Ovary (tissue), 9 donors: ENCODE results near the gene STAMBPL1. TPM values are rescaled to one million over a fixed set of nuclear protein-coding genes. Genes with fewer than 3 reads are reported as not detected.
A peak's percentile ranks its signal among the peaks of the same experiment; 100 is the strongest.

ENCODE experiments used
- DNase-seq, 5 donors: peaks; one replicate each; pipeline ENCODE4 v3.0.0-alpha.2; 2019 to 2020
- H3K27ac ChIP-seq, 2 donors: fragments of 200-600 bp; one replicate each; pipeline versions ENCODE4 v1.5.1 to v1.8.0; 2019 to 2022
- H3K27me3 ChIP-seq: fragments of 200-600 bp; one replicate; pipeline ENCODE4 v1.8.0; 2022
- H3K36me3 ChIP-seq: fragments of 200-600 bp; sonication (generic); one replicate; pipeline ENCODE4 v1.5.1; 2019
- H3K4me1 ChIP-seq: one replicate; pipeline ENCODE4 v1.8.1; 2013; ENCODE audit warnings: mild to moderate bottlenecking, moderate library complexity; ENCODE audit not compliant: insufficient read depth
- H3K4me3 ChIP-seq: fragments of 200-600 bp; sonication (generic); one replicate; pipeline ENCODE4 v1.5.1; 2017
- H3K9me3 ChIP-seq, 2 donors: fragments of 200-600 bp in 1 of 2; sonication (generic) in 1 of 2; one replicate each; pipeline versions ENCODE4 v1.5.1 to v1.8.1; 2013 to 2019; ENCODE audit warnings: mild to moderate bottlenecking in 1 of 2, moderate library complexity in 1 of 2
- EP300 ChIP-seq: sonication (generic); formaldehyde crosslinking; IDR thresholded peaks from one replicate; pipeline ENCODE4 v1.6.1; 2017; ENCODE audit warnings: antibody characterized with exemption
- POLR2A ChIP-seq: fragments of 450-650 bp; IDR thresholded peaks from one replicate; pipeline ENCODE4 v1.6.1; 2017; ENCODE audit warnings: antibody characterized with exemption, mild to moderate bottlenecking, moderate library complexity
- WGBS, 3 donors: extraction: QIAGEN DNeasy Blood & Tissue Kit in 1 of 3; methylation state at CpG; one replicate each; pipeline versions ENCODE4 v1.1.5 to v1.1.7; 2013 to 2017; 5-methylcytosine and 5-hydroxymethylcytosine counted together
- intact Hi-C, 4 donors: fragments of 100-400 bp; cut with DNase I; formaldehyde crosslinking; loops; one replicate each; pipeline versions ENCODE4 v1.11.0 to v1.15.1; 2022 to 2023
- polyA plus RNA-seq, 2 donors: library from polyadenylated mRNA; stranded (reverse); fragments of 200-250 nt in 1 of 2; fragments of 350-450 nt in 1 of 2; fragmentation: Illumina TruSeq in 1 of 2; extraction: RNeasy Lipid Tissue Mini Kit (QIAGEN cat#74804) in 1 of 2; gene quantifications; one replicate each; pipeline ENCODE4 v1.2.3, GENCODE V29; 2013 to 2014
- total RNA-seq, 7 donors: library from RNA; depleted of rRNA in 2 of 7; stranded (reverse); fragments of >200 nt in 2 of 7; fragmentation: NEBNext Ultra II Directional in 3 of 7; extraction: Animal tissue kit (Norgen Biotek cat#: 25700) in 3 of 7; gene quantifications; one replicate each; pipeline versions ENCODE4 v1.1.0 to v1.2.4, GENCODE V29; 2016 to 2023
- TF ChIP-seq, protein P1 (sequence below), 3 donors: fragments of 450-650 bp in 2 of 3; fragments of 200-600 bp in 1 of 3; IDR thresholded peaks; one replicate each; pipeline versions ENCODE4 v1.5.1 to v1.8.0; 2016 to 2022; ENCODE audit warnings: antibody characterized with exemption in 3 of 3, mild to moderate bottlenecking in 1 of 3
- donor health status: DM: no; HTN: no; CAD: no; lungs with moderate emphysema.
- donor health status: DM: no; HTN: no; CAD: no.
- donor health status: Bipolar disorder and iron deficiency.
- donor health status: DM: yes; HTN: yes; CAD: no.
- donor health status: DM: no; HTN: no; CAD: no.
- donor health status: DM: yes; HTN: yes; CAD: no.

STAMBPL1 gene
- total and polyA plus RNA-seq, 9 donors: 7.9 to 39.6 (median 14.4) TPM

GRCh38 chr10:88949912-88950837 is 70.1 kb downstream of the STAMBPL1 start:
- peaks cover 12% of the 10 kb centered on the region for H3K4me1 ChIP-seq
- WGBS, 3 donors: 8 to 19% (median 8%) methylated on average over 3 of the region's 3 CpGs
- intact Hi-C loops: no loop called here

GRCh38 chr10:88952647-88953111 is 72.6 kb downstream of the STAMBPL1 start, which contains the start of gene ACTA2:
ACTA2 (minus strand) TSS chr10:88952773; CDS start chr10:88948930, 3,843 bp downstream.
- WGBS, 3 donors: 7 to 13% (median 9%) methylated on average over 8 of the region's 8 CpGs
- no peaks in the 10 kb centered on the region for H3K27me3 ChIP-seq
- peaks cover 12% of the 10 kb centered on the region for H3K4me1 ChIP-seq
- no peaks in the 10 kb centered on the region for H3K9me3 ChIP-seq
- H3K4me3 ChIP-seq: peak within 1 kb of the TSS; percentile 50
- intact Hi-C loops: no loop called here
- TF ChIP-seq POLR2A: no peak
- TF ChIP-seq, protein P1, sequence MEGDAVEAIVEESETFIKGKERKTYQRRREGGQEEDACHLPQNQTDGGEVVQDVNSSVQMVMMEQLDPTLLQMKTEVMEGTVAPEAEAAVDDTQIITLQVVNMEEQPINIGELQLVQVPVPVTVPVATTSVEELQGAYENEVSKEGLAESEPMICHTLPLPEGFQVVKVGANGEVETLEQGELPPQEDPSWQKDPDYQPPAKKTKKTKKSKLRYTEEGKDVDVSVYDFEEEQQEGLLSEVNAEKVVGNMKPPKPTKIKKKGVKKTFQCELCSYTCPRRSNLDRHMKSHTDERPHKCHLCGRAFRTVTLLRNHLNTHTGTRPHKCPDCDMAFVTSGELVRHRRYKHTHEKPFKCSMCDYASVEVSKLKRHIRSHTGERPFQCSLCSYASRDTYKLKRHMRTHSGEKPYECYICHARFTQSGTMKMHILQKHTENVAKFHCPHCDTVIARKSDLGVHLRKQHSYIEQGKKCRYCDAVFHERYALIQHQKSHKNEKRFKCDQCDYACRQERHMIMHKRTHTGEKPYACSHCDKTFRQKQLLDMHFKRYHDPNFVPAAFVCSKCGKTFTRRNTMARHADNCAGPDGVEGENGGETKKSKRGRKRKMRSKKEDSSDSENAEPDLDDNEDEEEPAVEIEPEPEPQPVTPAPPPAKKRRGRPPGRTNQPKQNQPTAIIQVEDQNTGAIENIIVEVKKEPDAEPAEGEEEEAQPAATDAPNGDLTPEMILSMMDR (IDR thresholded peaks at IDR 0.05): no peak
- no peak for TF ChIP-seq EP300
- DNase-seq: peak; percentile 57 to 80 (median 69)
- H3K27ac ChIP-seq: peak within 1 kb of the TSS; percentile 38 to 70
- no peaks in the 10 kb centered on the region for H3K36me3 ChIP-seq

More at GRCh38 chr10:88949912-88950837, 70.1 kb downstream of the STAMBPL1 start:
- TF ChIP-seq POLR2A (no peak), EP300 (no peak)
- TF ChIP-seq, protein P1 (IDR thresholded peaks at IDR 0.05): no peak
- H3K4me3 ChIP-seq: peak overlapping the region; percentile 50
- no peaks in the 10 kb centered on the region for H3K9me3 ChIP-seq
- no peaks in the 10 kb centered on the region for H3K27me3 ChIP-seq
- H3K27ac ChIP-seq: peak overlapping the region; percentile 1 to 70
- no peaks in the 10 kb centered on the region for H3K36me3 ChIP-seq
- no peak for DNase-seq

DNA sequence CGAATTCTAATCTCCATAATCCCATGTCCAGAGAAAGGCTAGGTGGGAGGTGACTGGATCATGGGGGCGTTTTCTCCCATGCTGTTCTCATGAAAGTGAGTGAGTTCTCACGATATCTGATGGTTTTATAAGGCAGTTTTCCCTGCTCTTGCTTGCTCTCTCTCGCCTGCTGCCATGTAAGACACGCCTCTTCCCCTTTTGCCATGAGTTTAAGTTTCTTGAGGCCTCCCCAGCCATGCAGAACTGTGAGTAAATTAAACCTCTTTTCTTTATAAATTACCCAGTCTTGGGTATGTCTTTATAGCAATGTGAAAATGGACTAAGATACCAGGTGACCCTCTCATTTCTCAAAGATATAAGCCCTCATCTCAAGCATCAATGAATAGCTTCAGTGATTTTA is 73.6 kb downstream of the STAMBPL1 start:
- peak overlapping the region; percentile 24 to 70 for H3K27ac ChIP-seq
- no peak for TF ChIP-seq POLR2A
- TF ChIP-seq, protein P1 (IDR thresholded peaks at IDR 0.05): no peak
- TF ChIP-seq EP300: no peak
- WGBS, 3 donors: 70 to 81% (median 77%) methylated on average over 5 of the region's 5 CpGs
- no peaks in the 10 kb centered on the region for H3K36me3 ChIP-seq
- no peak for DNase-seq
- peaks cover 11% of the 10 kb centered on the region for H3K4me1 ChIP-seq
- intact Hi-C loops: no loop called here
- no peaks in the 10 kb centered on the region for H3K27me3 ChIP-seq
- no peaks in the 10 kb centered on the region for H3K9me3 ChIP-seq
- H3K4me3 ChIP-seq: no peak overlapping the region

DNA sequence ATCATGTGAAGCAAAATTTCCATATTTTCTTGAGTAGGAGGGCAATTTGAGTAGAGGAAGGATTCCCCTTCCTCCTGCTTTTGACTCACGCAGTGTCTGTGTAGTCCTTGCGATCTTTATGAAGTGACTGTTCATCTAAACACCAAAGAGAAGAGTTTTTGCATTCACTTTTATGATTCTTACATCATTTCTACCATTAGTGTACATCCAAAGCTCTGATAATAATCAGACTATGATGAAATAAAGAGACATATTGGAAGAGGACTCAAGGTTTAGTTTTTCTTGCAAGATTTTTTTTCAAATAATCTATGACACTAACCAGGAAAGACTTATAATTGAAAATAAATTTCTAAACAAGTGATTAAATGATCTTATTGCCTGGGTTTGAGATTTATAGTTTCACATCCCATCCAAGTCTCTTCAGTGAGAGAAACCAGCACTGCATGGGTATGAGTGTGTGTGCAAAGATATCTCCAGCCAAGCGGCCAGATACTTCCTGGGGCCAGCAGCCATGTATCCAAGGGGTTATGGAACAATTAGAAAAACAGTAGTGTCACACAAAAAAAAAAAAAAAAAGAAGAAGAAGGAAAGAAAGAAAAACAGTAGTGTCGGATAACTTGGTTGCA is 74.5 kb downstream of the STAMBPL1 start:
- no peak for TF ChIP-seq EP300
- no peak for TF ChIP-seq POLR2A
- TF ChIP-seq, protein P1 (IDR thresholded peaks at IDR 0.05): no peak
- H3K4me3 ChIP-seq: no peak overlapping the region
- intact Hi-C loops: no loop called here
- H3K27ac ChIP-seq: no peak overlapping the region
- H3K4me1 ChIP-seq: peaks cover 8% of the 10 kb centered on the region
- H3K9me3 ChIP-seq: no peaks in the 10 kb centered on the region
- H3K27me3 ChIP-seq: no peaks in the 10 kb centered on the region
- no peak for DNase-seq
- WGBS, 3 donors: 56 to 79% (median 70%) methylated on average over 4 of the region's 4 CpGs
- H3K36me3 ChIP-seq: no peaks in the 10 kb centered on the region
